Panc1 (cell line): ENCODE measurements around the gene RAD9B.

Experiments
- CTCF ChIP-seq: fragments of 450-650 bp; IDR thresholded peaks from 2 replicates; pipeline ENCODE4 v1.5.1; 2017; ENCODE audit warnings: mild to moderate bottlenecking
- POLR2AphosphoS5 ChIP-seq: IDR thresholded peaks from 2 replicates; pipeline ENCODE4 v1.6.1; 2012; ENCODE audit warnings: mild to moderate bottlenecking, low read depth, low read length, moderate library complexity
- TCF7L2 ChIP-seq: IDR thresholded peaks from 2 replicates; pipeline ENCODE4 v1.6.1; 2011; ENCODE audit warnings: mild to moderate bottlenecking, low read depth, low read length, inconsistent platforms

GRCh38 chr12:110505332-110505731, 3.2 kb downstream of the RAD9B start:
- TF ChIP-seq CTCF (no peak), POLR2AphosphoS5 (no peak), TCF7L2 (no peak)
